Muscle of back (tissue), 11 donors: Measurements from ENCODE around the gene PIK3CG. TPM values are rescaled to one million over a fixed set of nuclear protein-coding genes. Genes with fewer than 3 reads are reported as not detected.
"Not testable (repeated sequence)": the region's sequence is repeated elsewhere in the genome, so short reads cannot be mapped to it uniquely, and the experiment has no call there.

Experiments
- DNase-seq, 3 donors: peaks; one replicate each; pipeline versions ENCODE4 v3.0.0 to v3.0.0-alpha.2; 2013
- polyA plus RNA-seq, 10 donors: library from polyadenylated mRNA; unstranded; fragments of 120-200 nt; gene quantifications; one replicate each; pipeline ENCODE4 v1.2.1, GENCODE V29; 2013; ENCODE audit not compliant: insufficient read length in 10 of 10

The PIK3CG gene
- polyA plus RNA-seq, 10 donors, result 1.8 to 3.4 (median 3.0) TPM

- no peak for DNase-seq
These were observed 22.3 kb downstream of the PIK3CG start for GRCh38 chr7:106887421-106887820.

GRCh38 chr7:106888204-106888603 lies 23.1 kb downstream of the PIK3CG start:
- DNase-seq, result no peak

GRCh38 chr7:106890952-106891351 lies 25.9 kb downstream of the PIK3CG start:
- DNase-seq, result no peak

- DNase-seq, result no peak
These were observed 26.7 kb downstream of the PIK3CG start for GRCh38 chr7:106891548-106892410.

- DNase-seq, result no peak
These were observed 28.5 kb downstream of the PIK3CG start for GRCh38 chr7:106893591-106893990.

- DNase-seq, result no peak
These were observed 30.3 kb downstream of the PIK3CG start for GRCh38 chr7:106895246-106895864.

- no peak for DNase-seq
These were observed 31.1 kb downstream of the PIK3CG start for GRCh38 chr7:106896231-106896630.

GRCh38 chr7:106897553-106897952 lies 32.5 kb downstream of the PIK3CG start:
- DNase-seq, result not testable (repeated sequence)

- not testable (repeated sequence) for DNase-seq
These were observed 33.9 kb downstream of the PIK3CG start for GRCh38 chr7:106898967-106899366.

- no peak for DNase-seq
These were observed 36.9 kb downstream of the PIK3CG start for GRCh38 chr7:106901828-106902441.

- no peak for DNase-seq
These were observed 40.7 kb downstream of the PIK3CG start for GRCh38 chr7:106905734-106906133.

GRCh38 chr7:106911959-106912358 lies 46.9 kb downstream of the PIK3CG start:
- DNase-seq, result no peak

- DNase-seq, result no peak
These were observed 49.0 kb downstream of the PIK3CG start for GRCh38 chr7:106914018-106914607.

GRCh38 chr7:106915407-106915806 lies 50.3 kb downstream of the PIK3CG start:
- no peak for DNase-seq

GRCh38 chr7:106915873-106916272 lies 50.8 kb downstream of the PIK3CG start:
- no peak for DNase-seq

GRCh38 chr7:106916679-106917078 lies 51.6 kb downstream of the PIK3CG start:
- no peak for DNase-seq

GRCh38 chr7:106918991-106919390 lies 53.9 kb downstream of the PIK3CG start:
- no peak for DNase-seq

- DNase-seq, result not testable (repeated sequence)
These were observed 59.4 kb downstream of the PIK3CG start for GRCh38 chr7:106924468-106924867.

- no peak for DNase-seq
These were observed 61.8 kb downstream of the PIK3CG start for GRCh38 chr7:106926892-106927291.

GRCh38 chr7:106927536-106927935 lies 62.5 kb downstream of the PIK3CG start:
- no peak for DNase-seq

- not testable (repeated sequence) for DNase-seq
These were observed 64.5 kb downstream of the PIK3CG start for GRCh38 chr7:106929616-106930015.

GRCh38 chr7:106936236-106936635 lies 71.2 kb downstream of the PIK3CG start:
- no peak for DNase-seq
